Chondrocyte (in vitro differentiated cells): ENCODE measurements around the gene ZNF200. TPM values are rescaled to one million over a fixed set of nuclear protein-coding genes. Genes with fewer than 3 reads are reported as not detected.

Experiments used
- DNase-seq: peaks from one replicate; pipeline ENCODE4 v3.0.0; 2021; ENCODE audit warnings: mixed read lengths, low spot score
- H3K27ac Mint-ChIP-seq: one replicate; pipeline ENCODE4 v1.8.0; 2021; ENCODE audit warnings: mild to moderate bottlenecking, moderate library complexity, mixed read lengths; ENCODE audit not compliant: unreplicated experiment
- H3K27me3 Mint-ChIP-seq: 2 replicates; pipeline ENCODE4 v1.8.0; 2021; ENCODE audit warnings: low read depth, mixed read lengths
- H3K36me3 Mint-ChIP-seq: 2 replicates; pipeline ENCODE4 v1.8.0; 2021; ENCODE audit warnings: low read depth, mixed read lengths
- H3K4me1 Mint-ChIP-seq: 2 replicates; pipeline ENCODE4 v1.8.0; 2021; ENCODE audit warnings: low read depth, mild to moderate bottlenecking, mixed read lengths
- H3K4me3 Mint-ChIP-seq: one replicate; pipeline ENCODE4 v1.8.0; 2021; ENCODE audit warnings: mild to moderate bottlenecking, moderate library complexity, mixed read lengths; ENCODE audit not compliant: unreplicated experiment
- H3K9me3 Mint-ChIP-seq: 2 replicates; pipeline ENCODE4 v1.8.0; 2021; ENCODE audit warnings: low read depth, mixed read lengths
- CTCF ChIP-seq: fragments of 200-600 bp; sonication (generic); IDR thresholded peaks from 2 replicates; pipeline ENCODE4 v1.5.0; 2021; ENCODE audit warnings: antibody characterized with exemption, mild to moderate bottlenecking, moderate library complexity
- total RNA-seq: library from RNA; stranded (reverse); gene quantifications from 3 replicates; pipeline ENCODE4 v1.2.1, GENCODE V29; 2021

Gene ZNF200
- total RNA-seq, 1 donor from 2014 or later, result 6.6 TPM

- Mint-ChIP-seq H3K4me1 (peaks cover 39% of the 10 kb centered on the region), H3K4me3 (peak overlapping the region; percentile 82), H3K9me3 (no peaks in the 10 kb centered on the region), H3K27ac (no peak overlapping the region), H3K36me3 (no peaks in the 10 kb centered on the region), H3K27me3 (peaks cover 1% of the 10 kb centered on the region)
- no peak for DNase-seq
- TF ChIP-seq CTCF, result no peak
Observed at GRCh38 chr16:3189869-3190268, 45.1 kb downstream of the ZNF200 start.

GRCh38 chr16:3188925-3189825 is 45.8 kb downstream of the ZNF200 start:
- Mint-ChIP-seq H3K27ac (peak overlapping the region; percentile 73), H3K9me3 (no peaks in the 10 kb centered on the region), H3K27me3 (no peaks in the 10 kb centered on the region), H3K4me3 (peak overlapping the region; percentile 82), H3K4me1 (peaks cover 42% of the 10 kb centered on the region), H3K36me3 (no peaks in the 10 kb centered on the region)
- no peak for DNase-seq
- no peak for TF ChIP-seq CTCF

- Mint-ChIP-seq H3K27me3 (no peaks in the 10 kb centered on the region), H3K4me1 (peaks cover 48% of the 10 kb centered on the region), H3K27ac (peak overlapping the region; percentile 73), H3K36me3 (no peaks in the 10 kb centered on the region), H3K4me3 (peak overlapping the region; percentile 82), H3K9me3 (no peaks in the 10 kb centered on the region)
- no peak for DNase-seq
- TF ChIP-seq CTCF, result no peak
Observed at GRCh38 chr16:3188675-3188924, 46.4 kb downstream of the ZNF200 start.

- Mint-ChIP-seq H3K36me3 (no peaks in the 10 kb centered on the region), H3K4me1 (peaks cover 53% of the 10 kb centered on the region), H3K9me3 (no peaks in the 10 kb centered on the region), H3K27ac (peak within 1 kb of the TSS; percentile 73), H3K27me3 (no peaks in the 10 kb centered on the region), H3K4me3 (peak within 1 kb of the TSS; percentile 82)
- no peak for DNase-seq
- no peak for TF ChIP-seq CTCF
Observed at GRCh38 chr16:3187798-3188674, 46.9 kb downstream of the ZNF200 start, which contains the start of gene OR1F1. Gene OR1F1 (plus strand): TSS chr16:3188204.

GRCh38 chr16:3186946-3187690 is 47.8 kb downstream of the ZNF200 start:
- Mint-ChIP-seq H3K4me1 (peaks cover 60% of the 10 kb centered on the region), H3K4me3 (peak overlapping the region; percentile 82), H3K9me3 (no peaks in the 10 kb centered on the region), H3K27ac (no peak overlapping the region), H3K36me3 (no peaks in the 10 kb centered on the region), H3K27me3 (peaks cover 5% of the 10 kb centered on the region)
- peak; percentile 13 for DNase-seq
- TF ChIP-seq CTCF, result no peak
